ENCODE data around the gene SEC23B. TPM values are rescaled to one million over a fixed set of nuclear protein-coding genes. Genes with fewer than 3 reads are reported as not detected.
"Not testable (repeated sequence)": the region's sequence is repeated elsewhere in the genome, so short reads cannot be mapped to it uniquely, and the experiment has no call there.

The SEC23B gene
- total RNA-seq, 1 donor from 2014 or later = 116 TPM

GRCh38 chr20:18523066-18523465, 15.3 kb downstream of the SEC23B start:
- intact Hi-C loops (cut with micrococcal nuclease) = no loop called here

GRCh38 chr20:18524646-18525045, 16.9 kb downstream of the SEC23B start:
- intact Hi-C loops (cut with micrococcal nuclease) = no loop called here

- intact Hi-C loops (cut with micrococcal nuclease) = not testable (repeated sequence)
Observed at GRCh38 chr20:18526761-18527160, 19.0 kb downstream of the SEC23B start.

GRCh38 chr20:18527339-18527738, 19.6 kb downstream of the SEC23B start:
- intact Hi-C loops (cut with micrococcal nuclease) = no loop called here

GRCh38 chr20:18527836-18528235, 20.1 kb downstream of the SEC23B start:
- intact Hi-C loops (cut with micrococcal nuclease) = no loop called here

- intact Hi-C loops (cut with micrococcal nuclease) = no loop called here
Observed at GRCh38 chr20:18529041-18529440, 21.3 kb downstream of the SEC23B start.

- intact Hi-C loops (cut with micrococcal nuclease) = no loop called here
Observed at GRCh38 chr20:18532626-18533025, 24.9 kb downstream of the SEC23B start.

GRCh38 chr20:18533491-18533890, 25.8 kb downstream of the SEC23B start:
- intact Hi-C loops (cut with micrococcal nuclease) = no loop called here

- intact Hi-C loops (cut with micrococcal nuclease) = no loop called here
Observed at GRCh38 chr20:18533978-18534644, 26.4 kb downstream of the SEC23B start.

GRCh38 chr20:18537651-18538050, 29.9 kb downstream of the SEC23B start:
- intact Hi-C loops (cut with micrococcal nuclease) = no loop called here

- intact Hi-C loops (cut with micrococcal nuclease) = no loop called here
Observed at GRCh38 chr20:18541741-18542140, 34.0 kb downstream of the SEC23B start.

- intact Hi-C loops (cut with micrococcal nuclease) = no loop called here
Observed at GRCh38 chr20:18543216-18543615, 35.5 kb downstream of the SEC23B start.

- intact Hi-C loops (cut with micrococcal nuclease) = no loop called here
Observed at GRCh38 chr20:18543932-18544331, 36.2 kb downstream of the SEC23B start.

- intact Hi-C loops (cut with micrococcal nuclease) = no loop called here
Observed at GRCh38 chr20:18545566-18545965, 37.8 kb downstream of the SEC23B start.

- intact Hi-C loops (cut with micrococcal nuclease) = no loop called here
Observed at GRCh38 chr20:18548465-18548864, 40.7 kb downstream of the SEC23B start.

GRCh38 chr20:18553746-18554145, 46.0 kb downstream of the SEC23B start:
- intact Hi-C loops (cut with micrococcal nuclease) = no loop called here

- intact Hi-C loops (cut with micrococcal nuclease) = loop anchor here (1.0 to 5.0 kb wide), 13 partner anchors 20 to 1837 kb away; partner anchors contain the start of genes CFAP61, CRNKL1, DZANK1 and KAT14
Observed at GRCh38 chr20:18566892-18567738, 59.4 kb downstream of the SEC23B start, which contains the start of gene SMIM26. Gene SMIM26 (plus strand): TSS chr20:18567432. CDS start chr20:18567479, 47 bp downstream.

GRCh38 chr20:18567739-18568091, 60.0 kb downstream of the SEC23B start:
- intact Hi-C loops (cut with micrococcal nuclease) = loop anchor here (1.0 to 5.0 kb wide), 13 partner anchors 20 to 1837 kb away; partner anchors contain the start of genes CFAP61, CRNKL1, DZANK1 and KAT14

GRCh38 chr20:18571009-18571408, 63.3 kb downstream of the SEC23B start:
- intact Hi-C loops (cut with micrococcal nuclease) = no loop called here

GRCh38 chr20:18571578-18571977, 63.8 kb downstream of the SEC23B start:
- intact Hi-C loops (cut with micrococcal nuclease) = no loop called here

- intact Hi-C loops (cut with micrococcal nuclease) = no loop called here
Observed at GRCh38 chr20:18577942-18578341, 70.2 kb downstream of the SEC23B start.

- intact Hi-C loops (cut with micrococcal nuclease) = no loop called here
Observed at GRCh38 chr20:18578581-18578980, 70.8 kb downstream of the SEC23B start.

Data from T-helper 1 cell treated with Interleukin-12 subunit alpha and Interleukin-12 subunit beta and Interleukin-4 antibody, amounts not matched to agents 30 ng/mL and 1 ng/mL, for 36 hours (primary cell).